Measurements from ENCODE around the gene PTGES. TPM values are rescaled to one million over a fixed set of nuclear protein-coding genes. Genes with fewer than 3 reads are reported as not detected.

PTGES gene
- total RNA-seq, 1 donor = 8.7 TPM

DNA sequence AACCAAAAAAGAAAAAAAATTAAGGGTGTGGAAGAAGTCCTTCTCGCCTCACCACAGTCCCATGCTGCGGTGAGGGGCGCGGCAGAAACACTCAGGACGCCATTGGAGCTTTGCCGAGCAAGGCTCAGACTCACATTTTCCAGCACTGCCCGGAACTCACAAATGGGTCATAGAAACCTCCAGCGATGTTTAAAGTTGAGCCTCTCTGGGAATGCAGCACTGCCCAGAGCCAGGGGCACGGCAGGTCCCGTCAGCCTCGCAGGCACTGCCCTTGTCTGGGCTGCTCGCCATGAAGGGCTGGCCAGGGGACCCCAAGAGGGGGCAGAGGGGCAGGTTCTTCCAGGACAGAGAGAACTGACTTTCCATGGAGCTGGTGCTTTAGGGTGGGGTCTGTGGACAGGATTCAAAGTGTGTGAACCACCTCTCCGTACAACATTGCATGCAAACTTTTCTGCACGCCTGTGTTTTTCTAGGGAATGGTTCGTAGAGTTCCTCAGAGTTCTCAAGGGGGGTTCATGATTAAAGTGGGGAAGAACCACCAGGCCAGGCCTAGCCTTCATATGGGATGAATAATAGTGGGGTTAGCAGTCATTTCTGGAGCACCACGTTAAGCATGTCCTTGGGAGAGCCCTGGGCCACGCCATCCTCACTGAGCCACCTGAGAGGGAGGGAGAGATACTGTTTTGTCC, 49.0 kb downstream of the PTGES start:
- peaks cover 3% of the 10 kb centered on the region for H3K27me3 ChIP-seq (ENCODE audit: insufficient read depth, low read length)
- H3K4me1 ChIP-seq (ENCODE audit: insufficient read depth, low read length) = no peaks in the 10 kb centered on the region
- no peaks in the 10 kb centered on the region for H3K9me3 ChIP-seq (ENCODE audit: low read depth, low read length)
- no peak overlapping the region for H3K4me3 ChIP-seq (ENCODE audit: low read length)

DNA sequence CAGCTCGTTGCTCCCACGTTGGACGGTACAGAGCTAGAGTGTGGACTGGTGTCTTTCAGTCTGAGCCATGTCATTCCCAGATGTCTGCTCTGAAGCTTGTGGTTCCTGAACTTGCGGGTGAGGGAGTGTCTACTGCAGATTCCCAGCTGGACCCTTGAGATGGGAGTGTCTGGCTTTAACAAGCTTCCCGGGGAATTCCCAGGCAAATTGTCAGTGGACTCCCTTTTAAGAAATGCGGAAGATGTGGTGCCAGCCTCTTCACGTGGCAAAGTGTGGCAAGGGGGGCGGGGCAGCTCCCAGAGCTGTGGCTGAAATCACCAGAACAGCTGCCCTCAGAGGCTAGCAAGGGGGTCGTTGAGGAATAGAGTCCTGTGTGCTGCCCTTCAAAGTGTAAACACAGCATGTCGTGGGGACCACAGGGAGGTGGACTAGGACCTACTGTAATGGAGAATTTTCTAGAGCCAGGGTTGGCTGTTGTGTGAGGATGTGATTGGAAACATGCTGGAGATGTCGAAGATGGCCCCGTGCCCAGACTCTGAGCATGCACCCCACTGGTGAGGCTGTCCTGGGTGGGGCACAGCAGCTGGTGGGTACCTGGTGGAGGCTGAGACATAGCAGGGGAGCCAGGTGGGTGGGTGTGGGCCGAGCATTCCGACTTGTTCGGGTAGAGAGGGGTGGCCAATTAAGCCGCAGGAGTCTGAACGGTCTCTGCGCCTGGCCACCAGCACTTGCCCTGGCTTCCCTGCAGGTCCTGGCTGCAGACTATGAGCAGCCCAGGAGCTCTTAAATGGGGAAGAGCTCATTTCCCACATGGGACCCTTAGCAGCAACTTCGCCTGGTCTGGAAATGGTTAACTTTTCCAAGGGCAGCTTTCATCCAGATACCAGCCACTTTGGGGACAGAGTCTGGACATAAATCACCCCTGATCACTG, 50.0 kb downstream of the PTGES start:
- no peak overlapping the region for H3K4me3 ChIP-seq (ENCODE audit: low read length)
- no peaks in the 10 kb centered on the region for H3K4me1 ChIP-seq (ENCODE audit: insufficient read depth, low read length)
- H3K9me3 ChIP-seq (ENCODE audit: low read depth, low read length) = no peaks in the 10 kb centered on the region
- H3K27me3 ChIP-seq (ENCODE audit: insufficient read depth, low read length) = peaks cover 9% of the 10 kb centered on the region

DNA sequence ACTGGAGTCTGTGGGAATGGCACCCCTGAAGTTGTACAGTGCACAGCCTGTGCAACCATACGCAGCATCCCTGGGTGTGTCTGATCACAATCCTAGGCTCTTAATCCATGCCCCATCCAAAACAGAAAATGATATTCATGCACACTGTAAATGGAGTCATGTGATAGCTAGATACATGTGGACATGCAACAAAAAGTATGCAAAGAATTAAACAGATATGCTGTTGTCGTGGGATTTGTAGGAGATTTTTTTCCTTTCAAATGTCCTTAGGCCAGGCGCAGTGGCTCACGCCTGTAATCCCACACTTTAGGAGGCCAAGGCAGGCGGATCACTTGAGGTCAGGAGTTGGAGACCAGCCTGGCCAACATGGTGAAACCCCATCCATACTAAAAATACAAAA, 51.3 kb downstream of the PTGES start:
- no peak overlapping the region for H3K4me3 ChIP-seq (ENCODE audit: low read length)
- no peaks in the 10 kb centered on the region for H3K4me1 ChIP-seq (ENCODE audit: insufficient read depth, low read length)
- peaks cover 15% of the 10 kb centered on the region for H3K27me3 ChIP-seq (ENCODE audit: insufficient read depth, low read length)

DNA sequence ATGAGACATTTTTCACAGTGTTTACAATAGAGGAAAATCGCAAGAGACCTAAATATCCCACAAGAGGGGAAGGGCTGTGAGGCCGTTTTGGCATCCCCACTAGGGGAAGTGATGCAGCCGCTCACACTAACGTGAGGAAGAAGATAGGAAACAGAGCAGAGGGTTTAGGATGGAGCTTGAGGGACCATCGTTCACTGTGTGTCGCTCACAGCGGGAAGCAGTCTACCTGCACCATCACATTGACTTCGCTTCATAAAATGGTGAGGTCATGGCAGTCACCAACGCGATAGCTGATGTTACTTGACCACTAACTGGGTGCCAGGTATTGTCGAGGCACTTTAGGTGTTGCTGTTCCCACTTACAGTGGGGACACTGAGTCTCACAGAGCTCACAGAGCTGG, 51.8 kb downstream of the PTGES start:
- H3K9me3 ChIP-seq (ENCODE audit: low read depth, low read length) = no peaks in the 10 kb centered on the region
- peaks cover 18% of the 10 kb centered on the region for H3K27me3 ChIP-seq (ENCODE audit: insufficient read depth, low read length)
- no peak overlapping the region for H3K4me3 ChIP-seq (ENCODE audit: low read length)
- H3K4me1 ChIP-seq (ENCODE audit: insufficient read depth, low read length) = no peaks in the 10 kb centered on the region

More for the DNA sequence above, 51.3 kb downstream of the PTGES start:
- no peaks in the 10 kb centered on the region for H3K9me3 ChIP-seq (ENCODE audit: low read depth, low read length)

DNA sequence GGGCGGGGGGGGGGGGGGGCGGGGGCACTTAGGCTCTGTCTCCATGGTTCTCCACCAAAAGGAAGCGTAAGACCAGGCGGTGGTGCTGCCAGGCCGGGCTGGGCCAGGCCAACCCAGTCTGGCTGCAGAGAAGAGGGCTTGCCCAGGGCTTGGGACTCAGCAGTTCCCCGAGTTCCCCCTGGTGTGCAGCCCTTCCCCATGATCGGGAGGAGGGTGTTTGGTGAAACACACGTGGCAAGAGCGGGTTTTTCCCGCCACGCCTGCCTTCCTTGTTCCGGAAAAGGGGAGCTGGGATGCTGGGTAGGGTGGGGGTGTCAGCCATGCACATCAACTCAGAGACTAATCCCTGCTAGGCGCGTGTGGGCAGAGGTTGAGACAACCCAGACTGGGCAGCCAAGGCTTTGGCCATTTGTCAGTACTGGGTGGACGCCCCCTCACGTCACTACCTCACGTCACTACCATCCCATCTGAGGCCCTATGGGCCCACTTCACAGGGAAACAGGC, 54.5 kb downstream of the PTGES start:
- H3K4me3 ChIP-seq (ENCODE audit: low read length) = no peak overlapping the region
- H3K4me1 ChIP-seq (ENCODE audit: insufficient read depth, low read length) = no peaks in the 10 kb centered on the region
- no peaks in the 10 kb centered on the region for H3K9me3 ChIP-seq (ENCODE audit: low read depth, low read length)
- peaks cover 24% of the 10 kb centered on the region for H3K27me3 ChIP-seq (ENCODE audit: insufficient read depth, low read length)

DNA sequence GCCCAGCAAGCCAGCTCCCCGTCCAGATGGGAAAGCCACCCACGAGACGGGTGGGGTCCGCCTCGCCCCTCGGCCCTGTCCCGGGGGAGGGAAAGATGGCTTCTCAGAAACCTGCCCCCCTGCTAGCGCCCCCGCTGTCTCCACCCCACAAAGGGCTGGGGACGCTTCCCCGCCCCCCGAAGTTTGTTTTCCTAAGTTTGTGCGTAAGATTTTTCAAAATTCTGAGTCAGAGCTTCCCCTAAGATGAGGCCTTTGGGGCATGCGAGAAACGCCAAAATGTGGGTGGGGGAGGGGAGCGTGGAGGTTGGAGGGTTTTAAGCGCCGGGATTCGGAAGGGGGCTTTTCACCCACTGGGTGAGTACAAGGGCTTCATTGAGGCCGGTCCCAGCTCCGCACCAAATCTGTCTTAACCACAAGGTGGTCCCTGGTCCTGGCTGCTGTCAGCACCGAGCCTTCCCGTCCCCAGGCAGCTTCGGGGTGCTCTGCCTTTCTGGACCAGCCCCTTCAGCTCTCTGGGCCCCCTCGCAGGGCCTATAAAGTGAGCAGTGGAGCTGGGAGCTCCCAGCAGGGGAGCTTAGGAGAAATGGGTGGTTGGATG, 55.1 kb downstream of the PTGES start:
- Histone ChIP-seq H3K4me1 (ENCODE audit: insufficient read depth, low read length) (no peaks in the 10 kb centered on the region), H3K27me3 (ENCODE audit: insufficient read depth, low read length) (peaks cover 24% of the 10 kb centered on the region), H3K4me3 (ENCODE audit: low read length) (no peak overlapping the region), H3K9me3 (ENCODE audit: low read depth, low read length) (no peaks in the 10 kb centered on the region)

DNA sequence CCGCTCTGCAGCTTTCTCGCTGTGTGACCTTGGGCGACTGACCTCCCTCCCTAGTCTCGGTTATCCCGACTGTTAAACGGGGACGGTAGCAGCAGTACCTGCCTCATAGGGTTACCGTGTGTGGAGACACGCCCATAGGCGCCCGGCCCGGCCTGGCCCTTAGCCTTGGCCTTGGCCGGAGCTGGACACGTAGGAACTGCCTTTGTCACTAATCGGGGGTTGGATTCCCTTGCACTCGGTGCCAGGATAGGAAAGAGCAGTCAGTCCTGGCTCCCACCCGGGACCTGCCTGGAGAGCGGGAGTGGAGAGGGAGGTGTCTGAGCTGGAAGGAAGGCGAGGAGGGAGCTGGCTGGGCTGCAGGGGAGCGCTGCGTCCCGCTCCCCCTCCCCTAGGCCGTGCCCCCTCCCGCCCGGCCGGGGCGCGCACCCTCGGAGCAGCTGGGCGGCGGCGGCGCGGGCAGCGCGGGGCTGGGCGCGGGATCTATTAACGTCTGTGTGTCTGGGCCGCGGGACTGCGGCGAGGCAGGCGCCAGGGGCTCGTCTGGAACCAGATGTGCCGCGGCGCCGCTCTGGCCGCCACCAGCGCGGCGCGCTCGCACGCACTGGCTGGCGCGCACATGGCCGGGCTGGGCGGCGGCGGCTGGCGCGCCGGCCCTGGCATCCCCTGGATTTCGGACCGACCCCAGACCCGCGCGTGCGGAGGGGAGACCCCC, 55.7 kb downstream of the PTGES start:
- no peaks in the 10 kb centered on the region for H3K4me1 ChIP-seq (ENCODE audit: insufficient read depth, low read length)
- no peak overlapping the region for H3K4me3 ChIP-seq (ENCODE audit: low read length)
- H3K27me3 ChIP-seq (ENCODE audit: insufficient read depth, low read length) = peaks cover 24% of the 10 kb centered on the region
- no peaks in the 10 kb centered on the region for H3K9me3 ChIP-seq (ENCODE audit: low read depth, low read length)

DNA sequence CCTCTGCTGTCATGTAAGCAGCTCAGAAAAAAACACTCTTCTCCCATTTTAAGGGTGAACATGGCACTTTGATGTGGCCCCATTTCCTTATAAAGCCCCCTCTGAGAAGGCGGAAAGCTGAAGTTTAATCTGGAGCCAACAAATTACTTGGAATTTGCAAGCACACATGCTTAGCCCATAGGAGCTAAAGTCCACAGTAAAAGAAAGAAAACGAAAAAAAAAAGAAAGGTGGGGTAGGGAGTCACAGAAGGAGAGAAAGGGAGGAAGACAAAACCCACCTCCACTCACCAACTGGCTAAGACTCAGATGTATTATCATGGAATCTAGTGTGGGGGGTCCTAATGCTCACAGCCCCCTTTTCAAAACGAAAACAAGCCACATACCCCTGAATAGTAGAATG, 57.0 kb downstream of the PTGES start:
- Histone ChIP-seq H3K4me1 (ENCODE audit: insufficient read depth, low read length) (no peaks in the 10 kb centered on the region), H3K27me3 (ENCODE audit: insufficient read depth, low read length) (peaks cover 24% of the 10 kb centered on the region), H3K9me3 (ENCODE audit: low read depth, low read length) (no peaks in the 10 kb centered on the region), H3K4me3 (ENCODE audit: low read length) (no peak overlapping the region)

DNA sequence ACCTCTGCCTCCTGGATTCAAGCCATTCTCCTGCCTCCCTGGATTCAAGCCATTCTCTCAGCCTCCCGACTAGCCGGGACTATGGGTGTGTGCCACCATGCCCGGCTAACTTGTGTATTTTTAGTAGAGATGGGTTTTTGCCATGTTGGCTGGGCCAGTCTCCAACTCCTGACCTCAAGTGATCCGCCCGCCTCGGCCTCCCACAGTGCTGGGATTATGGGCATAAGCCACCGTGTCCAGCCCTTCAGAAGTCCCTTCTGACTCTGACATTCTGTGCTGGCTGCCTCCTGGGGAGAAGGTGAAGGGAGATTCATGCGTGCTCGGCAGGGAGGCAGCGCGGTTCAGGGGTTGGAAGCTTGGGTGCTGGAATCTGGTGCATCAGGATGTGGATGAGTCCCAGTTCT, 58.6 kb downstream of the PTGES start:
- no peak overlapping the region for H3K4me3 ChIP-seq (ENCODE audit: low read length)
- H3K9me3 ChIP-seq (ENCODE audit: low read depth, low read length) = no peaks in the 10 kb centered on the region
- peaks cover 22% of the 10 kb centered on the region for H3K27me3 ChIP-seq (ENCODE audit: insufficient read depth, low read length)
- H3K4me1 ChIP-seq (ENCODE audit: insufficient read depth, low read length) = no peaks in the 10 kb centered on the region

DNA sequence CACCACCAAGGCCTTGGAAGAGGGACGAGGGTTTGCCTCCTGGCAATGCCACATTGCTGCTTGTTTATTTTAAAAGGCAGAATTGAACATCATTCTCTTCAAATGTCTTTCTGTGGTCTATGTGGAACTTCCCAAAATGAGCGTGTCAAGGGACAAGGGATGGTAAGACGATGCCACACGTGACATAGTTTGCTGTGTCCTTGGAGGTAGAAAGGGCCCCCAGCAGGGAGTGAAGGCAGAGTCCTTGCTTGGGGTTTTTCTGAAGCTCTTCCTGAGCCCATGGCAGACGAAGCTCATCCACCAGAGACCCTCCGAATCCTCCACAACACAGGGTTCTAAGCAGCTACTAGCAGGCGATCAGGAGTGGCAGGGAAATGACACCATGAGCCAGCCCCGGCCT, 59.1 kb downstream of the PTGES start:
- Histone ChIP-seq H3K9me3 (ENCODE audit: low read depth, low read length) (no peaks in the 10 kb centered on the region), H3K4me3 (ENCODE audit: low read length) (no peak overlapping the region), H3K27me3 (ENCODE audit: insufficient read depth, low read length) (peaks cover 20% of the 10 kb centered on the region), H3K4me1 (ENCODE audit: insufficient read depth, low read length) (no peaks in the 10 kb centered on the region)

DNA sequence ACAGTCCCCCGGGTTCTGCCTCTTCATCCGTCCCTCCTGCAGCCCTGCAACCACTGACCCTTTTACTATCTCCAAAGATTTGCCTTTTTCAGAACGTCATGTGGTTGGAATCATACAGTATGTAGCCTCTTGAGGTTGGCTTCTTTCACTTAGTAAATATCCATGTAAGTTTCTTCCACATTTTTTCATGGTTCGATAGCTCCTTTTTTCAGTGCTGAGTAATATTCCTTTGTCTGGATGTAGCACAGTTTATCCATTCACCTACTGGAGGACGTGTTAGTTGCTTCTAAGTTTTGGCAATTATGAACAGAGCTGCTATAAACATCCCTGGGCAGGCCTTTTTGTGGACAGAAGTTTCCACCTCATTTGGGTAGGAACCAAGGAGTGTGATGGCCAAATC, 60.3 kb downstream of the PTGES start:
- H3K9me3 ChIP-seq (ENCODE audit: low read depth, low read length) = no peaks in the 10 kb centered on the region
- no peak overlapping the region for H3K4me3 ChIP-seq (ENCODE audit: low read length)
- peaks cover 15% of the 10 kb centered on the region for H3K27me3 ChIP-seq (ENCODE audit: insufficient read depth, low read length)
- H3K4me1 ChIP-seq (ENCODE audit: insufficient read depth, low read length) = no peaks in the 10 kb centered on the region

Other genes with a start within 250 kb of the PTGES start
- gene C9orf50, start 131.9 kb downstream of the PTGES start, total RNA-seq = not detected
- 22.0 TPM for gene NTMT1, start 126.9 kb downstream of the PTGES start, total RNA-seq
- gene ASB6, start 110.9 kb downstream of the PTGES start, total RNA-seq = 17.8 TPM
- gene PRRX2, start 87.4 kb downstream of the PTGES start, total RNA-seq = not detected
- 12.3 TPM for gene TOR1B, start 50.1 kb upstream of the PTGES start, total RNA-seq
- gene TOR1A, start 71.1 kb upstream of the PTGES start, total RNA-seq = 20.3 TPM
- 169 TPM for gene C9orf78, start 82.2 kb upstream of the PTGES start, total RNA-seq
- 17.1 TPM for gene USP20, start 82.4 kb upstream of the PTGES start, total RNA-seq